Breast epithelium (tissue), 3 donors: ENCODE data around the gene WSB2.

Experiments used
- POLR2A ChIP-seq: fragments of 450-650 bp; IDR thresholded peaks from one replicate; pipeline ENCODE4 v1.6.1; 2016; ENCODE audit warnings: antibody characterized with exemption, mild to moderate bottlenecking, moderate library complexity
- TF ChIP-seq, protein P1 (sequence below), 3 donors: fragments of 450-650 bp; IDR thresholded peaks; one replicate each; pipeline ENCODE4 v1.5.1; 2016 to 2017; ENCODE audit warnings: antibody characterized with exemption in 3 of 3, mild to moderate bottlenecking in 3 of 3, moderate library complexity in 3 of 3

GRCh38 chr12:118060301-118061010 is 523 bp downstream of the WSB2 start:
- TF ChIP-seq POLR2A, result no peak
- TF ChIP-seq, protein P1, sequence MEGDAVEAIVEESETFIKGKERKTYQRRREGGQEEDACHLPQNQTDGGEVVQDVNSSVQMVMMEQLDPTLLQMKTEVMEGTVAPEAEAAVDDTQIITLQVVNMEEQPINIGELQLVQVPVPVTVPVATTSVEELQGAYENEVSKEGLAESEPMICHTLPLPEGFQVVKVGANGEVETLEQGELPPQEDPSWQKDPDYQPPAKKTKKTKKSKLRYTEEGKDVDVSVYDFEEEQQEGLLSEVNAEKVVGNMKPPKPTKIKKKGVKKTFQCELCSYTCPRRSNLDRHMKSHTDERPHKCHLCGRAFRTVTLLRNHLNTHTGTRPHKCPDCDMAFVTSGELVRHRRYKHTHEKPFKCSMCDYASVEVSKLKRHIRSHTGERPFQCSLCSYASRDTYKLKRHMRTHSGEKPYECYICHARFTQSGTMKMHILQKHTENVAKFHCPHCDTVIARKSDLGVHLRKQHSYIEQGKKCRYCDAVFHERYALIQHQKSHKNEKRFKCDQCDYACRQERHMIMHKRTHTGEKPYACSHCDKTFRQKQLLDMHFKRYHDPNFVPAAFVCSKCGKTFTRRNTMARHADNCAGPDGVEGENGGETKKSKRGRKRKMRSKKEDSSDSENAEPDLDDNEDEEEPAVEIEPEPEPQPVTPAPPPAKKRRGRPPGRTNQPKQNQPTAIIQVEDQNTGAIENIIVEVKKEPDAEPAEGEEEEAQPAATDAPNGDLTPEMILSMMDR (IDR thresholded peaks at IDR 0.05), result no peak
